Left renal pelvis (tissue), 4 donors: Measurements from ENCODE around the gene ACACB. TPM values are rescaled to one million over a fixed set of nuclear protein-coding genes. Genes with fewer than 3 reads are reported as not detected.
"Not testable (repeated sequence)": the region's sequence is repeated elsewhere in the genome, so short reads cannot be mapped to it uniquely, and the experiment has no call there.

ENCODE experiments used
- DNase-seq, 4 donors: peaks; one replicate each; pipeline ENCODE4 v3.0.0-alpha.2; 2013; ENCODE audit warnings: low read depth in 4 of 4, low spot score in 3 of 4
- polyA plus RNA-seq, 4 donors: library from polyadenylated mRNA; unstranded; fragments of 120-200 nt; gene quantifications; one replicate each; pipeline ENCODE4 v1.2.1, GENCODE V29; 2013; ENCODE audit not compliant: insufficient read length in 4 of 4

ACACB gene
- polyA plus RNA-seq, 4 donors, result 13.5 to 23.2 (median 18.4) TPM

DNA sequence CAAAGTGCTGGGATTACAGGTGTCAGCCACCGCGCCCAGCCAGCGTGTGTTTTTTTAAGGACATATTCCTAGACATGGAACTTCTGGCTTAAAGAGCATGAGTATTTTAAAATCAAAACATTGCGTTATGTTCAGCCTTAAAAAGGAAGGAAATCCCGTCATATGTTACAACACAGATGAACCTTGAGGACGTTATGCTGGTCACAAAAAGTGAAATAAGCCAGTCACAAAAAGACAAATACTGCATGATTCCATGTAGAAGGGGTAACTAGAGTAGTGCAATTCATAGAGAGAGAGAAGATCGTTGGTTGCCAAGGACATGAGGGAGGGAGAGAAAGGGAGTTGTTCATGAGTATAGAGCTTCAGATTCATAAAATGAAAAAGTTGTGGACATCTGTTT lies 53.9 kb downstream of the ACACB start:
- no peak for DNase-seq

DNA sequence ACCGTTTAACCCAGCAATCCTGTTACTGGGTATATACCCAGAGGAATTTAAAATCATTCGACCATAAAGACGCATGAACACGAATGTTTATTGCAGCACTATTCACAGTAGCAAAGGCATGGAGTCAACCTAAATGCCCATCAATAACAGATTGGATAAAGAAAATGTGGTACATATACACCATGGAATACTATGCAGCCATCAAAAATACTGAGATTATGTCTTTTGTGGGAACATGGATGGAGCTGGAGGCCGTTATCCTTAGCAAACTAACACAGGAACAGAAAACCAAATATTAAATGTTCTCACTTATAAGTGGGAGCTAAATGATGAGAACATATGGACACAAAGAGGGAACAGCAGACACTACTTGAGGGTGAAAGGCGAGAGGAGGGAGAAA lies 56.4 kb downstream of the ACACB start:
- not testable (repeated sequence) for DNase-seq

DNA sequence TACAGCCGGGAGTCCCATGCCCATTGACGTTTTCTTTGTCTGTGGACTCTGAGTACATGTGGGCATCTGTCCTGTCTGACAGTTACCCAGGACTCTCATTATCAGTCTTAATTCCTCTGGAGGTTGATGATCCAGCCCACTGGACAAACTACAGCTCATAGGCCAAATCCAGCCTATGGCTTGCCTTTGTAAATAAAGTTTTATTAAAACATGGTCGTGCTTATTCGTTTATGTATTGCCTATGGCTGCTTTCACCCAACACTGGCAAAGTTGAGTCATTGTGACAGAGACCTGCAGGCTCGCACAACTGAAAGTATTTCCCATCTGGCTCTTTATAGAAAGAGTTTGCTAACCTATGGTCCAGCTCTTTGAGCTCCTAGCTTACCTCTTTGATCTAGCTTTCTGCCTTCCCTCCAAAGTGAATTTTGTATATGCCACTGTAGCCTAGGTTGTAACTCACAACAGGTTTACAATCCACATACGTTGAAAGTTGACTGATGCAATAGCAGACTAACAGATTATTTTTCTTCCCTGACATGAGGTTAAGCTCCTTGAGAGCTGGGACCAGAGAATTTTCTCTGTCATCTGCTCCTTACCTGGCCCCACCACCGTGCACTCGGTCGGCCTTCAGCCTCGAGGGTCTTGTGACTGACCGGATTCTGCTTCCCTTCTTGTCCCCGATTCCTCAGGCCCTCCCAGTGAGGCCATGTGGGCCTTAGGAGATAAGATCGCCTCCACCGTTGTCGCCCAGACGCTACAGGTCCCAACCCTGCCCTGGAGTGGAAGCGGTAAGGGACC lies 57.3 kb downstream of the ACACB start:
- no peak for DNase-seq

DNA sequence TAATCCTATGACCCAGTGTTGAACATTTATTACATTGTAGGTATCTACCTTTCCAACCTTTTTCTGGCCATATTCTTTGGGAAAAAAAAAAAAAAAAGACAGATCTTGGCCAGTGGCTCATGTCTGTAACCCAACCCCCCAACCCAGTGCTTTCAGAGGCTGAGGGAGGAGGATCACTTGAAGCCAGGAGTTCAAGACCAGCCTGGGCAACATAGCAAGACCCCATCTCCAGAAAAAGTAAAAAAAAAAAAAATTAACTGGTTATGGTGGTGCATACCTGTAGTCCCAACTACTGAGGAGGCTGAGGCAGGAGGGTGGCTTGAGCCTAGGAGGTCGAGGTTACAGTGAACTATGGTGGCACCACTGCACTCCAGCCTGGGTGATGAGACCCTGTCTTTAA lies 58.1 kb downstream of the ACACB start:
- no peak for DNase-seq

DNA sequence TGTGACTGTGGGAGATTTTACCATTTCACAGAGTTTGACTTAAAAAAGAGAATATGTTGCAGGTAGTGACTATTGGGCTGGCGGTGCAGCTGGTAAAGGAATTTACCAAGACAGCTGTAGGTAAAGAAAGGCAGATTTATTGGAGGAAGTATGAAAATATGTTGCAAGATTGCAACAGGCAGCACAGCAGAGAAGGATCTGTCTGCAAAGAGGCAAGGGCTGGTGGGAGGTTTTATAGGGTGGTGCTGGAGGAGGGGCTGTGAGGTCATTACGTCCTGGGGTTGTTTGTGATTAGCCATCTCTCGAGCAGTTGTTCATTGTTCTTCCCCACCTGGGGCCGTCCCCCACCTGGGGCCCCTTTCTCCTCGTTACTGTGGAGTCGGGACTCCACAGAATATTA lies 62.1 kb downstream of the ACACB start:
- DNase-seq, result no peak

DNA sequence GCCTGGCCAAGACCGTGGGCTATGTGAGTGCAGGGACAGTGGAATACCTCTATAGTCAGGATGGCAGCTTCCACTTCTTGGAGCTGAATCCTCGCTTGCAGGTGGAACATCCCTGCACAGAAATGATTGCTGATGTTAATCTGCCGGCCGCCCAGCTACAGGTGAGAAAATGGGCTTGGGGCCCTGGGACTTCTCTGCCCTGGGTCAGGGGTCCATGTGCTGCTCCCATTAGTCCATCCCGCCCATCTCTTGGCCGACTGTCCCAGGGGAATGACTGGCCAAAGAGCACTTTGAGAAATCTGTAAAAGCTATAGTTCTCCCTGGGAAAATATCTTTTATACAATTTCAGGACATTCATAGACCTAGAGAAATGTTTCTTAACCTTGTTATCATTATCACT lies 63.5 kb downstream of the ACACB start:
- no peak for DNase-seq

DNA sequence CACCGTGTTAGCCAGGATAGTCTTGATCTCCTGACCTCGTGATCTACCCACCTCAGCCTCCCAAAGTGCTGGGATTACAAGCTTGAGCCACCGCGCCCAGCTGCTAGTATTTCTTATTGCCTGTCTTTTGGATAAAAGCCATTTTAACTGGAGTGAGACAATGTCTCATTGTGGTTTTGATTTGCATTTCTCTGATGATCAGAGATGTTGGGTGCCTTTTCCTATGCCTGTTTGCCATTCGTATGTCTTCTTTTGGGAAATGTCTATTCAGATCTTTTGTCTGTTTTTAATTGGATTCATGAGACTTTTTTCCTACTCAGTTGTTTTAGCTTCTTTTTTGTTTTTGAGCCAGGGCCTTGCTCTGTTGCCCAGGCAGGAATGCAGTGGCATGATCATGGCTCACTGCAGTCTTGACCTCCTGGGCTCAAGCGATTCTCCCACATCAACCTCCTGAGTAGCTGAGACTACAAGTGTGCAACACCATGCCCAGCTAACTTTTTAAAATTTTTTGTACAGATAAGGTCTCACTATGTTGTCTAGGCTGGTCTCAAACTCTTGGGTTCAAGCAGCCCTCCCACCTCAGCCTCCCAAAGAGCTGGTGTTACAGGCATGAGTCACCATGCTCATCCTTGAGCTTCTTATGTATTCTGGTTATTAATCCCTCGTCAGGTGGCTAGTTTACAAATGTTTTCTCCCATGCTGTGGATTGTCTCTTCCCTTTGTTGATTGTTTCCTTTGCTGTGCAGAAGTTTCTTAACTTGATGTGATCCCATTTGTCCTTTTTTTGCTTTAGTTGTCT lies 65.9 kb downstream of the ACACB start:
- no peak for DNase-seq

DNA sequence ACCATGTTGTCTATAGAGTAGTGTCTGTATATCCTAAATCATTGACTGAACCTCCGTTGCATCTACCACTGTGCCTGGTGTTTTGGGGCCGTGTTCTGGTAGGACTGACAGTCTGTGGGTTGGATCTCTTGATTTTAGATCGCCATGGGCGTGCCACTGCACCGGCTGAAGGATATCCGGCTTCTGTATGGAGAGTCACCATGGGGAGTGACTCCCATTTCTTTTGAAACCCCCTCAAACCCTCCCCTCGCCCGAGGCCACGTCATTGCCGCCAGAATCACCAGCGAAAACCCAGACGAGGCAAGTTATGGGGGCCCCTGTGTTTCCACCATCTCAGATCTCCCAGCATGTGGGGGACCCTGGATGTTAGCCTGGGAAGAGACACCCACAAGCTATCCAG lies 69.1 kb downstream of the ACACB start:
- DNase-seq, result no peak

DNA sequence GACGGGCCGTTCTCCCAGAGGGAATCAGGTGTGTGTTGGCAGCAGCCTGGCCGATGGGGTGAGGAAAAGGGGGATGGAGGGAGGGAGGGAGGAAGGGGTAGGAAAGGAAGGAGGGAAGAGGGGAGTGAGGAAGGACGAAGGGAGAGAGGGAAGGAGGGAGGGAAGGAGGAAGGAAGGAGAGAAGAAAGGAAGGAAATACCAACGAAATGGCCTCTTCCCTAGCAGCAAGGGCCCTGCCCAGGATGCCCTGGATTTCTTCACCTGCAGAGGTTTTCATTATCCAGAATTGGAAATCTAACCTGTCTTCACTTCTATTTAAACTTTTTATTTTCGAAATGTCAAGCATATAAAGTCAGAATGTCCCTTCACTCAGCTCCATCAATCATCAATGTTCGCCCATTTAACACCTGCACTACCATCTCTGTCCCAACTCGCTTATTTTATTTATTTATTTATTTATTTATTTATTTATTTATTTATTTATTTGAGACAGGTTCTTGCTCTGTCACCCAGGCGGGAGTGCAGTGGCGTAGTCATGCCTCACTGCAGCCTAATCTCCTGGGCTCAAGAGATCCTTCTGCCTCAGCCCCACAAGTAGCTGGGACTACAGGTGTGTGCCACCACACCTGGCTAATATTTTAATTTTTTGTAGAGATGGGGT lies 70.7 kb downstream of the ACACB start:
- no peak for DNase-seq

DNA sequence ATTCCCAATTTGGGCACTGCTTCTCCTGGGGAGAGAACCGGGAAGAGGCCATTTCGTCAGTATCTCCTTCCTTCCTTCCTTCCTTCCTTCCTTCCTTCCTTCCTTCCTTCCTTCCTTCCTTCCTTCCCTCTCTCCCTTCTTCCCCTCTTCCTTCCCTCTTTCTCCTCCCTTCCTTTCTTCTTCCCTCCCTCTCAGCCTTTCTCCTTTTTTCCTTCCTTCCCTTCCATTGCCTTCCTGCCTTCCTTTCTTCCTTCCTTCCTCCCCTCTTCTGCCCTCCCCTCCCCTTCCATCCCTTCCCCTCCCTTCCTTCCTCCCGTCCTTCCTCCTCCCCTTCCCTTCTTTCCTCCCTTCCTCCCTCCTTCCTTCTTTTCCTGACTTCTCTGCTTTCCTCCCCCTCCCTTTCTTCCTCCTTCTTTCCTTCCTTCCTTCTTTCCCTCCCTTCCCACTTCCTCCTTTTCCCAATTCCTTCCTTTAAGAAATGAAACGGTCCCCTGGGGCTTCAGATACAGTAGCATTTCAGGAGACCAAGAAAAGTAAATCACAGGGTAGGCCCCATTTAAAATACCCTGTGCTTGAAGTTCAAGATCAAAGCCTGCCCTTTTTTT lies 71.8 kb downstream of the ACACB start:
- no peak for DNase-seq

DNA sequence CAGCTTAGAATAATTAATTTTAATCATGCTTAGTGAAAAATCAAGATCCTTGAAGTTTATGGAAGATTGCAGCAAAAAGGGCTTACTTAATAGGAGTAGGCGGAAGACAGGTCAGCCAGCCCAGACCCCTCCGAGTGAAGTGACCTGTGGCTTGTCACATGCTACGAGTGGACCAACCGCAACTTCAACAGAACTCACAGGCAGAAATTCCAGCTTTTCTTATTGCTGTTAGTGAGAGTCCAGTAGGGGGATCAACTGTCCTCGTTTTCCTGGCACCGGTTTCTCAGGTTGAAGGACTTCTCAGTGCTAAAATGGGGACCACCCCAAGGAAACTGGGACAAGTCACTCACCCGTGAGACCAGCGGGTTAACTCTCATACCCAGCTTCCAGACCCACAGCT lies 72.9 kb downstream of the ACACB start:
- DNase-seq, result no peak

DNA sequence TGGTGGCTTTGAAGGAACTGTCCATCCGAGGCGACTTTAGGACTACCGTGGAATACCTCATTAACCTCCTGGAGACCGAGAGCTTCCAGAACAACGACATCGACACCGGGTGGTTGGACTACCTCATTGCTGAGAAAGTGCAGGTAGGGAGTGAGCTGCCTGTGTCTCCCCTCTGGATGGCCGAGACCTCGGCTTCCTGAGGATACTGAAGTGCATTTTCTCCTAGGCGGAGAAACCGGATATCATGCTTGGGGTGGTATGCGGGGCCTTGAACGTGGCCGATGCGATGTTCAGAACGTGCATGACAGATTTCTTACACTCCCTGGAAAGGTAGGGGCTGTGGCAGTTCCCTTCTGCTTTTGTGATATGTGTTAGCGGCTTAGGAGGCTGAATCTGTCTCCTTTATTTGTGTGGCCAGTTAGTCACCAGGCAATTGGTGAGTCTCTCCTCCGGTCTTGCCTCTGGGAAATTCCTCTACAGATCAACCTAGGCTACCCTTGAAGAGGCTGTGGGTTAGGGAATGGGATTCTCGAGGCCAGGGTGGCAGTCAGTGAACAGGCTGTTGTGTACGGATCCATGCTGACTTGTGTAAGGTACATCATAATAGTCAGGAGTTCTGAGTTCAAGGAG lies 75.3 kb downstream of the ACACB start:
- DNase-seq, result no peak

DNA sequence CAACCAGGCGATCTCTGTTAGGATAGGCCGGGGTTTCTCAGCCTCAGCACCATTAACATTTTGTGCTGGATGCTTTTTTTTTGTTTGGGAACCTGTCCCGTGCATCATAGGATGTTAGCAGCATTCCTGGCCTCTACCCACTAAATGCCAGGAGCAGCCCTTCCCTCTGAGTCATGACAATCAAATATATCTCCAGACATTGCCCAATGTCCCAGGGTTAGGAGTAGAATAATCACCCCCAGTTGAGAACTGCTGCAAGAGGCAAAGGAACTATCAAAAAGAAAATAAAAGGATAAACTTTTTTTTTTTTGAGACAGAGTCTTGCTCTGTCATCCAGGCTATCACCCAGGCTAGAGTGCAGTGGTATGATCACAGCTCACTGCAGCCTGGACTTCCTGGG lies 76.0 kb downstream of the ACACB start:
- no peak for DNase-seq

DNA sequence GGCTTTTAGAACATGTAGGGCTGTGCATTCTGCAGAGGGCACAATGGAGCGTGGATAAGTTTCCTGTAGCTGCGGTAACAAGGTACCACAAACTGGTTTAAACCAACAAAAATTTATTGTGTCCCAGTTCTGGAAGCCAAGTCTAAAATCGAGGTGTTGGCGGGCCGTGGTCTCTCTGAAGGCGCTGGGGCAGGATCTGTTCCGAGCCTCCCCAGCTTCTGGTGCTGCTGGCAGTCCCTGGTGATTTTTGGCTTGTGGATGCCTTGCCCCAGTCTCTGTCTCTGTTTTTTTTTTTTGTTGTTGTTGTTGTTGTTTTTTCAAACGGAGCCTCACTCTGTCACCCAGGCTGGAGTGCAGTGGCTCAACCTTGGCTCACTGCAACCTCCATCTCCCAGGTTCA lies 77.5 kb downstream of the ACACB start:
- no peak for DNase-seq

DNA sequence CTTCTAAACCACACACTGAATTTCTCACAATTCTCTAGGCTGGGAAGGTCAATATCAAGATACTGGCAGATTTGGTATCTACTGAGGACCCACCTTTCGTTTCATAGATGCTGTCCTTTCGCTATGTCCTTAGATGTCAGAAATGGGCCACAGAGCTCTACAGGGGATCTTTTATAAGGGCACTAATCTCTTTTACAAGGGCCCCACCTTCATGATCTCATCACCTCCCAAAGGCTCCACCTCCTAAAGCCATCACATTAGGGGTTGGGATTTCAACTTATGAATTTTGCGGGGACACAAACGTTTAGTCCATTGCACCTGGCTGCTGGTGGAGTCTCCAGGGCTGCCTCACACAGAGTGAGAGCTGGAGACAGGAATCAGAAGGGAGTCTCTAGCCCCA lies 79.9 kb downstream of the ACACB start:
- DNase-seq, result no peak

DNA sequence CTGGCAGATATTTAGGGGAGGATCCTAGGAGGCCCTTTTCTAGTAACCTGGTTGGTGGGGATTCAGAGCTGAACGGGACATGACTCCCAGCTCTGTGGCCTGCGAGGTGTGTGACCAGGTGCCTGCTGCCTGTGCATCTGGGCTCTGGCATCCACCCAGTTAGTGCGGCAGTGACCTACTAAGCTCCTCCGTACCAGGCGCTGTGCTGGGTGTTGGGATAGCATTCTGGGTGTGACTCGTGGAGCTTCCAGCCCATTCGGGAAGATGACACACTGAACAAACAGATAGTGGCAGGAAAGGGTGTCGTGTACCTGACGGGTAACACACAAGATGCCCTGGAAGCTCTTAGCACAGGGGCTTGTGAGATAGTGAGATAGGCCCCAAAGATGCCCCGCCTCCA lies 80.9 kb downstream of the ACACB start:
- no peak for DNase-seq

DNA sequence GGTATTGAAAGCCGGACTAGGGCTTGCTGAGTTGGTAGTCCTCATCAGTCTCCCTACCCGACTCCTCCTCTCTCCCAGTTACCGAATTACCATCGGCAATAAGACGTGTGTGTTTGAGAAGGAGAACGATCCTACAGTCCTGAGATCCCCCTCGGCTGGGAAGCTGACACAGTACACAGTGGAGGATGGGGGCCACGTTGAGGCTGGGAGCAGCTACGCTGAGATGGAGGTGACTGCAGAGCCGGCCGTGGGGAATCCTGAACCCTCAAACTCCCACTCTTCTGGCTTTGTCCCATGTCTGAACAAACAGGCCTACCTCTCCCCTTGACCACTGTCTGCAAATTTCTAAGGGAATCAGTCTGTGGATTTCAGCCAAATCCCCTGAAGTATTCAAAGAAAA lies 82.9 kb downstream of the ACACB start:
- DNase-seq, result no peak

DNA sequence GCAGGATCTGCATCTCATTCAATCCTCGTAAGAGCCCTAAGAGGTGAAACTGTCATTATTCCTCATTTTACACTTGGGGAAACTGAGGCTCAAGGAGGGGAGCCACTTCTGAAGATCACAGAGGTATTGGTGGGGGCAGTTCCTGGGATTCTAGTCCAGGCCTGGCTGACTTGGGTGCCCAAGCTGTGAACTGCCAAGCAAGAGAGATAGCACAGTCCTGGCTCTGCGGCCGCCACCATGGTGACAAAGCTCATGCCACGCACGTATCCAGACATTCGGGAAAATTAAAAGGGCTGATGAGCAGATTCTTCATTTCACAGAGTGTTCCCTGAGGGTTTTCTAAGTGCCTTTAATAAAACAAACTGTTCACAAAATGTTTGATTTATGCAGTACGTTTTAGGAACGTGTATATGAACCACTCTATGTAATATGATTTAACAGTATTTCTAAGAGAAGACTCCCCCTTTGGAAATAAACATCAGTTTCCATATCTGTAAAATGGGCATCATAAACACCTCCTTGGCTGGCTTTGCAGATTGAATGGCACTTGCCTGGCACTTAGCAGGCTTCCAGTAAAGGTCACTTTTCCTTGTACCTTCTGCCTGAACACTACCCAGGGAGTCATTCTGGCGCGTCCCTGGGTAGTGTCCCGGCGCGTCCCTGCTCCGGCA lies 84.6 kb downstream of the ACACB start:
- DNase-seq, result no peak

DNA sequence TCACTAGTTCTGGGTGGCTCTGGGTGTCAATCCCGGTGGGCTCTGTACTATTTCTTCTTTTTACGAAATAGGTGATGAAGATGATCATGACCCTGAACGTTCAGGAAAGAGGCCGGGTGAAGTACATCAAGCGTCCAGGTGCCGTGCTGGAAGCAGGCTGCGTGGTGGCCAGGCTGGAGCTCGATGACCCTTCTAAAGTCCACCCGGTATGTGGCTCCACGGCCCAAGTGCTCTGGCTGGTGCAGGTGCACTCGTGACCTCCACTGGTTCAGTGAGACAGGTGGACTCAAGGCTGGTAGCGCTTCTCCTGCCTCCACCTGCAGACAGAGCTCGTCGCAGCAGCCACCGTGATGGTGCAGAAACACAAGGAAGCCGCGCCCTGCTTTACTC lies 85.1 kb downstream of the ACACB start:
- no peak for DNase-seq

DNA sequence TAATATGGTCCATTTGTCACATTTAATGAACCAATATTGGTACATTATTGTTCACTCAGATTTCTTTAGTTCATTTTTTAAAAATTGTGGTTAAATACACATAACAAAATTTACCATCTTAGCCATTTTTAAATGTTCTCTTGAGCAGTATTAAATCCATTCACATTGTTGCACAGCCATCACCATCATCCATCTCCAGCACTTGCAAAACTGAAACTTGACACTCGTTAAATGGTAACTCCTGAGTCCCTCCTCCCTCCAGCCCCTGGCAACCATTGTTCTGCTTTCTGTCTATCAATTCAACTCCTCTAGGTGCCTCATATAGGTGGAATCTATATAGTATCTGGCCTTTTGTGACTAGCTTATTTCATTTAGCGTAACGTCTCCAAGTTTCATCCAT lies 86.4 kb downstream of the ACACB start:
- DNase-seq, result no peak
